ENCODE results near the gene SULT4A1. TPM values are rescaled to one million over a fixed set of nuclear protein-coding genes. Genes with fewer than 3 reads are reported as not detected.

The SULT4A1 gene
- total and polyA plus RNA-seq, 2 experiments from 2014 or later, result 1.1 to 2.8 TPM

DNA sequence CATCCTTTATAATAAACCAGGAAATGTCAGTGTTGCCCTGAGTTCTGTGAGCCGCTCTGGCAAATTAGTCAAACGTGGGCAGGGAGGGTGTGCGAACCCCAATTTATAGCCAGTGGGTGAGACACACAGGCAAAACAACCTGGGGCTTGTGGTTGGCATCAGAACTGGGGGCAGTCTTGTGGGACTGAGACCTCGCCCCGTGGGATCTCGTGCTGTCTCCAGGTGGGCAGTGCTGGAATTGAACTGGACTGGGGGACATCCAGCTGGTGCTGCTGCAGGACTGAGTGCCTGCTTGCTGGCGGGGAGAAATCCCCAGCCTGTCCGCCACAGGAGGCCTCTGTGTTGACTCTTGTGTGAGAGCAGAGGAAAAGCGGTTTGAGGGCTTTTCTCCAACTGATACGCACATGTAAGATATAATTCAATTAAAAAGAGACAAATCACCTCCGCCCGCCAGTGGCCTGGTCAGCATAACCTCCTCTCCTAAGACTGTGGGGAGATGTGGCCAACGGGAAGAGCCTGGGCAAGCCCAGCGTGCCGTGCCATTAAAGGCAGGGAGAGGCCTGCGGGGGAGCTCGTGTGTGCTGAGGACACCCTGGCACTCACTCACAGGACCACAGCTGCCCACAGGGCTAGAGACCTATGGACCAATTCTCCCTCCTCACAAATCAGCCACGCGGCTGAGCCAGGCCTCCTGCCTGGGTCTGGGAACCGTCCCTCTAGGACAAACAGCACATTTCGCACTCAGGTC, 18.4 kb downstream of the SULT4A1 start:
- H3K27ac ChIP-seq, result no peak overlapping the region
- H3K27me3 ChIP-seq, result no peaks in the 10 kb centered on the region
- no peak overlapping the region for H2AFZ ChIP-seq
- H3K4me3 ChIP-seq, result no peak overlapping the region
- H3K79me2 ChIP-seq, result no peaks in the 10 kb centered on the region
- H3K4me2 ChIP-seq, result no peak overlapping the region
- no peaks in the 10 kb centered on the region for H3K9me2 ChIP-seq (replicated peaks; ENCODE audit: insufficient read depth)
- no peaks in the 10 kb centered on the region for H4K20me1 ChIP-seq (ENCODE audit: insufficient read depth, poor library complexity, severe bottlenecking)
- H3K9me3 ChIP-seq (ENCODE audit: low read depth), result no peaks in the 10 kb centered on the region
- H3K4me1 ChIP-seq (ENCODE audit: insufficient read depth), result no peaks in the 10 kb centered on the region
- H3K36me3 ChIP-seq (replicated peaks; ENCODE audit: insufficient read depth, low read depth), result no peaks in the 10 kb centered on the region
- 90% methylated on average over 21 of the region's 21 CpGs for WGBS (ENCODE audit: low lambda C conversion rate, missing lambda C conversion rate)
- TF ChIP-seq, protein P1, sequence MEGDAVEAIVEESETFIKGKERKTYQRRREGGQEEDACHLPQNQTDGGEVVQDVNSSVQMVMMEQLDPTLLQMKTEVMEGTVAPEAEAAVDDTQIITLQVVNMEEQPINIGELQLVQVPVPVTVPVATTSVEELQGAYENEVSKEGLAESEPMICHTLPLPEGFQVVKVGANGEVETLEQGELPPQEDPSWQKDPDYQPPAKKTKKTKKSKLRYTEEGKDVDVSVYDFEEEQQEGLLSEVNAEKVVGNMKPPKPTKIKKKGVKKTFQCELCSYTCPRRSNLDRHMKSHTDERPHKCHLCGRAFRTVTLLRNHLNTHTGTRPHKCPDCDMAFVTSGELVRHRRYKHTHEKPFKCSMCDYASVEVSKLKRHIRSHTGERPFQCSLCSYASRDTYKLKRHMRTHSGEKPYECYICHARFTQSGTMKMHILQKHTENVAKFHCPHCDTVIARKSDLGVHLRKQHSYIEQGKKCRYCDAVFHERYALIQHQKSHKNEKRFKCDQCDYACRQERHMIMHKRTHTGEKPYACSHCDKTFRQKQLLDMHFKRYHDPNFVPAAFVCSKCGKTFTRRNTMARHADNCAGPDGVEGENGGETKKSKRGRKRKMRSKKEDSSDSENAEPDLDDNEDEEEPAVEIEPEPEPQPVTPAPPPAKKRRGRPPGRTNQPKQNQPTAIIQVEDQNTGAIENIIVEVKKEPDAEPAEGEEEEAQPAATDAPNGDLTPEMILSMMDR (IDR thresholded peaks at IDR 0.05; ENCODE audit: poor library complexity), result no peak
- TF ChIP-seq EZH2 (IDR thresholded peaks at IDR 0.05; ENCODE audit: borderline replicate concordance) (no peak), EZH2phosphoT487 (IDR thresholded peaks at IDR 0.05; ENCODE audit: low read depth, severe bottlenecking, unreplicated experiment) (no peak)
- no peak for DNase-seq (ENCODE audit: low spot score)

DNA sequence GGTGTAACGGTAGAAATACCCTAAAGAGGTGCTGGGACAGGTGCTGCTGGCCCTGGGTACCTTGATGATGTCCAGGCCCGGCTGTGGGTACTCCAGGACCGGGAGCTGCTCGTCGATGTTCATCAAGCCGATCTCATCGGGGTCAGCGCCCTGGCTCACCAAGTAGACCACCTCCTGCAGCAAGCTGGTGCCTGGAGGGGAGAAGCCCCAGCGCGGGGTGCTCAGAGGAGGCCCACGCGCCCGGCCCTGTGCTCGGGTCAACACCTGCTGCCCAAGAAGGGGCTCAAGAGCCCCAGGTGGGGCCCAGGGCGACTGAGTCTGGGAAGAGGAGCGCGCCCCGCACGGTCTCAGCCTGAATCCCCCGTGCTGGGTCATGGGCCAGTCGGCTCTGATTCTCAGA, 20.6 kb downstream of the SULT4A1 start:
- Histone ChIP-seq H3K36me3 (replicated peaks; ENCODE audit: insufficient read depth, low read depth) (no peaks in the 10 kb centered on the region), H4K20me1 (ENCODE audit: insufficient read depth, poor library complexity, severe bottlenecking) (no peaks in the 10 kb centered on the region), H2AFZ (no peak overlapping the region), H3K4me1 (ENCODE audit: insufficient read depth) (no peaks in the 10 kb centered on the region), H3K4me2 (no peak overlapping the region), H3K79me2 (no peaks in the 10 kb centered on the region), H3K27ac (no peak overlapping the region), H3K9me2 (replicated peaks; ENCODE audit: insufficient read depth) (no peaks in the 10 kb centered on the region), H3K9me3 (ENCODE audit: low read depth) (no peaks in the 10 kb centered on the region), H3K27me3 (no peaks in the 10 kb centered on the region), H3K4me3 (no peak overlapping the region)
- TF ChIP-seq EZH2phosphoT487 (IDR thresholded peaks at IDR 0.05; ENCODE audit: low read depth, severe bottlenecking, unreplicated experiment) (no peak), EZH2 (IDR thresholded peaks at IDR 0.05; ENCODE audit: borderline replicate concordance) (no peak)
- TF ChIP-seq, protein P1 (IDR thresholded peaks at IDR 0.05; ENCODE audit: poor library complexity), result no peak
- 89% methylated on average over 21 of the region's 21 CpGs for WGBS (ENCODE audit: low lambda C conversion rate, missing lambda C conversion rate)
- DNase-seq (ENCODE audit: low spot score), result no peak

DNA sequence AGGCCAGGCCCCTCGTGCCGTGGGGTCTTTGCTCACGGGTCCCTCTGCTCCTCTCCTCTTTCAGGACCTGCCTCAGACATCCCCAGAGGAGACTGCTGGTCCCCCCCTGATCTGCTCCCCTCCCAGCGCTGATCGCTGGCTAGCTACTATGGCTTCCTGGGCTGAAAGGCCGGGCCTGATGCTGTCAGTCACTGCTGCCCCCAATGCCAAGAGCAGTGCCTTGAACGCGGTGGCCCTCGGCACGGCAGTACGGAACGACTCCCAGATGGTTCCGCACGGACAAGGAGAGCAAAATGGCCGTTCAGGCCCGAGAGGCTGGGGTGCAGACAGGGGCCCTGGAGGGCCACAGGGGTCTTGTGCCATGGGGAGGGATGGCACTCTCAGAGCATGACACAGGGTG, 21.5 kb downstream of the SULT4A1 start:
- H4K20me1 ChIP-seq (ENCODE audit: insufficient read depth, poor library complexity, severe bottlenecking), result no peaks in the 10 kb centered on the region
- H3K4me1 ChIP-seq (ENCODE audit: insufficient read depth), result no peaks in the 10 kb centered on the region
- H3K27me3 ChIP-seq, result no peaks in the 10 kb centered on the region
- no peaks in the 10 kb centered on the region for H3K9me3 ChIP-seq (ENCODE audit: low read depth)
- no peaks in the 10 kb centered on the region for H3K9me2 ChIP-seq (replicated peaks; ENCODE audit: insufficient read depth)
- no peak overlapping the region for H3K4me3 ChIP-seq
- DNase-seq (ENCODE audit: low spot score), result no peak
- no peak overlapping the region for H2AFZ ChIP-seq
- WGBS (ENCODE audit: low lambda C conversion rate, missing lambda C conversion rate), result 90% methylated on average over 16 of the region's 16 CpGs
- no peak overlapping the region for H3K27ac ChIP-seq
- H3K36me3 ChIP-seq (replicated peaks; ENCODE audit: insufficient read depth, low read depth), result no peaks in the 10 kb centered on the region
- TF ChIP-seq EZH2 (IDR thresholded peaks at IDR 0.05; ENCODE audit: borderline replicate concordance) (no peak), EZH2phosphoT487 (IDR thresholded peaks at IDR 0.05; ENCODE audit: low read depth, severe bottlenecking, unreplicated experiment) (no peak)
- TF ChIP-seq, protein P1 (IDR thresholded peaks at IDR 0.05; ENCODE audit: poor library complexity), result no peak
- no peaks in the 10 kb centered on the region for H3K79me2 ChIP-seq
- H3K4me2 ChIP-seq, result no peak overlapping the region

All from hepatocyte (in vitro differentiated cells).